Keratinocyte (primary cell): ENCODE data around the gene KRT6C.

Experiments
- EZH2 ChIP-seq: IDR thresholded peaks from one replicate; pipeline ENCODE4 v1.6.1; 2012; ENCODE audit warnings: inconsistent platforms, mild to moderate bottlenecking, low read length, moderate library complexity
- TF ChIP-seq, protein P1 (sequence below), 3 experiments: IDR thresholded peaks in 1 of 3; conservative IDR thresholded peaks in 1 of 3; optimal IDR thresholded peaks in 1 of 3; 2 replicates in 2 of 3; 3 replicates in 1 of 3; pipeline versions ENCODE3 to v1.5.1; 2011; ENCODE audit warnings: low read length in 3 of 3, mild to moderate bottlenecking in 3 of 3, moderate library complexity in 2 of 3, control low read depth in 1 of 3, inconsistent platforms in 1 of 3; ENCODE audit not compliant: insufficient read depth in 2 of 3; ENCODE audit errors: extremely low read depth in 1 of 3

GRCh38 chr12:52439845-52440244 lies 33.8 kb downstream of the KRT6C start:
- TF ChIP-seq, protein P1, sequence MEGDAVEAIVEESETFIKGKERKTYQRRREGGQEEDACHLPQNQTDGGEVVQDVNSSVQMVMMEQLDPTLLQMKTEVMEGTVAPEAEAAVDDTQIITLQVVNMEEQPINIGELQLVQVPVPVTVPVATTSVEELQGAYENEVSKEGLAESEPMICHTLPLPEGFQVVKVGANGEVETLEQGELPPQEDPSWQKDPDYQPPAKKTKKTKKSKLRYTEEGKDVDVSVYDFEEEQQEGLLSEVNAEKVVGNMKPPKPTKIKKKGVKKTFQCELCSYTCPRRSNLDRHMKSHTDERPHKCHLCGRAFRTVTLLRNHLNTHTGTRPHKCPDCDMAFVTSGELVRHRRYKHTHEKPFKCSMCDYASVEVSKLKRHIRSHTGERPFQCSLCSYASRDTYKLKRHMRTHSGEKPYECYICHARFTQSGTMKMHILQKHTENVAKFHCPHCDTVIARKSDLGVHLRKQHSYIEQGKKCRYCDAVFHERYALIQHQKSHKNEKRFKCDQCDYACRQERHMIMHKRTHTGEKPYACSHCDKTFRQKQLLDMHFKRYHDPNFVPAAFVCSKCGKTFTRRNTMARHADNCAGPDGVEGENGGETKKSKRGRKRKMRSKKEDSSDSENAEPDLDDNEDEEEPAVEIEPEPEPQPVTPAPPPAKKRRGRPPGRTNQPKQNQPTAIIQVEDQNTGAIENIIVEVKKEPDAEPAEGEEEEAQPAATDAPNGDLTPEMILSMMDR (optimal IDR thresholded peaks at IDR 0.05 in 1 of 3, IDR thresholded peaks at IDR 0.05 in 1 of 3, conservative IDR thresholded peaks at IDR 0.05 in 1 of 3; ENCODE audit: extremely low read depth in 1 of 3, insufficient read depth in 2 of 3, low read length in 3 of 3) = no peak
- no peak for TF ChIP-seq EZH2
